K562 (cell line): Measurements from ENCODE around the gene RTF1. TPM values are rescaled to one million over a fixed set of nuclear protein-coding genes. Genes with fewer than 3 reads are reported as not detected.

ENCODE experiments used
- ATAC-seq: fragments of 200-7000 bp; cut with Tn5 transposase; 3 replicates; pipeline ENCODE4 v1.9.1; 2020; ENCODE audit warnings: moderate library complexity
- BruUV-seq: library from RNA; stranded (reverse); fragments of 400-500 nt; replicated peaks from 2 replicates; lab custom pipeline; 2021; lab: Mats Ljungman, UMichigan
- CTCF ChIA-PET: fragments of 300-600 bp; formaldehyde crosslinking; extraction: SDS; loops from one replicate; lab custom pipeline; 2021; ENCODE audit warnings: low intra/inter-chr PET ratio; lab: Yijun Ruan, JAX
- POLR2A ChIA-PET: fragments of 300-600, 350-650 bp; sonication (Branson Sonifier 250); formaldehyde crosslinking; extraction: SDS; loops from one replicate; lab custom pipeline; 2021; ENCODE audit warnings: antibody characterized with exemption, inconsistent platforms; lab: Yijun Ruan, JAX
- DNase-seq, 4 experiments: peaks; one replicate each; pipeline versions ENCODE4 v3.0.0 to v3.0.0-alpha.2; 2011 to 2018; ENCODE audit warnings: low spot score in 3 of 4, mixed read lengths in 3 of 4; ENCODE audit errors: extremely low read depth in 1 of 4
- FAIRE-seq: peaks from 2 replicates; lab custom pipeline; 2011; peaks lifted over from hg19 to GRCh38; lab: Jason Lieb, UNC
- H2AFZ ChIP-seq: 2 replicates; pipeline ENCODE4 v1.6.0; 2011; ENCODE audit warnings: low read depth, low read length, control low read depth, inconsistent platforms
- H3K27ac ChIP-seq: fragments of 200-600 bp; 3 replicates; pipeline ENCODE4 v1.8.0; 2011; ENCODE audit warnings: low read depth, mild to moderate bottlenecking, control low read depth, inconsistent platforms, low read length, moderate library complexity, mixed read lengths; ENCODE audit errors: extremely low read depth
- H3K27me3 ChIP-seq, 2 experiments: fragments of 300-600 bp in 1 of 2; 2 replicates in 1 of 2; 3 replicates in 1 of 2; pipeline versions ENCODE4 v1.6.0 to v1.8.0; 2011; ENCODE audit warnings: inconsistent platforms in 2 of 2, low read length in 2 of 2, mild to moderate bottlenecking in 1 of 2, mixed read lengths in 1 of 2, moderate library complexity in 1 of 2; ENCODE audit not compliant: control insufficient read depth in 2 of 2, insufficient read depth in 2 of 2
- H3K36me3 ChIP-seq: fragments of 300-600 bp; 3 replicates; pipeline ENCODE4 v1.8.0; 2011; ENCODE audit warnings: mild to moderate bottlenecking, low read length, inconsistent platforms; ENCODE audit not compliant: control insufficient read depth, insufficient read depth
- H3K4me1 ChIP-seq, 2 experiments: fragments of 200-600 bp in 1 of 2; replicated peaks in 1 of 2; 2 replicates in 1 of 2; 3 replicates in 1 of 2; pipeline versions ENCODE4 v1.5.1 to v1.8.0; 2011; ENCODE audit warnings: inconsistent platforms in 2 of 2, low read length in 2 of 2, mild to moderate bottlenecking in 1 of 2, mixed read lengths in 1 of 2, moderate library complexity in 1 of 2; ENCODE audit not compliant: control insufficient read depth in 2 of 2, insufficient read depth in 2 of 2
- H3K4me2 ChIP-seq: 2 replicates; pipeline ENCODE4 v1.6.1; 2011; ENCODE audit warnings: low read length, control low read depth, inconsistent platforms, mixed read lengths; ENCODE audit not compliant: insufficient read depth
- H3K4me3 ChIP-seq: fragments of 200-600 bp; sonication (generic), shearing (Covaris generic); 2 replicates; pipeline ENCODE4 v1.5.1; 2016; ENCODE audit warnings: control low read depth, inconsistent platforms
- H3K79me2 ChIP-seq: fragments of 200-600 bp; 3 replicates; pipeline ENCODE4 v1.8.0; 2011; ENCODE audit warnings: low read length, inconsistent platforms; ENCODE audit not compliant: control insufficient read depth, insufficient read depth
- H3K9ac ChIP-seq, 2 experiments: 2 replicates each; pipeline versions ENCODE4 v1.6.0 to v1.6.1; 2011; ENCODE audit warnings: low read depth in 2 of 2, low read length in 2 of 2, control low read depth in 1 of 2, inconsistent platforms in 1 of 2, mild to moderate bottlenecking in 1 of 2, mixed read lengths in 1 of 2; ENCODE audit not compliant: insufficient read depth in 1 of 2
- H3K9me1 ChIP-seq: one replicate; pipeline ENCODE4 v1.6.0; 2011; ENCODE audit warnings: inconsistent platforms, mild to moderate bottlenecking, low read length, moderate library complexity; ENCODE audit not compliant: control insufficient read depth, insufficient read depth
- H3K9me3 ChIP-seq: replicated peaks from 2 replicates; pipeline ENCODE4 v1.5.1; 2011; ENCODE audit warnings: low read depth, low read length, inconsistent platforms; ENCODE audit not compliant: control insufficient read depth, insufficient read depth
- H4K20me1 ChIP-seq: replicated peaks from 2 replicates; pipeline ENCODE4 v1.6.1; 2011; ENCODE audit warnings: low read length, inconsistent platforms, mixed read lengths; ENCODE audit not compliant: control insufficient read depth, insufficient read depth
- ARID4B ChIP-seq: sonication (generic); formaldehyde crosslinking; IDR thresholded peaks from 2 replicates; pipeline ENCODE4 v1.8.0; 2022; ENCODE audit warnings: mild to moderate bottlenecking, missing genetic modification reagents
- CBX2 ChIP-seq: fragments of 200-600 bp; sonication (generic); IDR thresholded peaks from one replicate; pipeline ENCODE4 v1.6.1; 2012; ENCODE audit warnings: mild to moderate bottlenecking, low read length, inconsistent platforms; ENCODE audit not compliant: insufficient read depth, poor library complexity, severe bottlenecking
- NRF1 ChIP-seq, 2 experiments: fragments of 450-650 bp; IDR thresholded peaks in 1 of 2; conservative IDR thresholded peaks in 1 of 2; 2 replicates each; pipeline ENCODE4 v1.6.1; 2014; ENCODE audit warnings: mild to moderate bottlenecking in 2 of 2
- SETDB1 ChIP-seq: IDR thresholded peaks from one replicate; pipeline ENCODE4 v1.6.1; 2012; ENCODE audit warnings: low read length, control low read depth, inconsistent platforms
- TFAP4 ChIP-seq: sonication (generic); formaldehyde crosslinking; IDR thresholded peaks from 2 replicates; pipeline ENCODE4 v1.8.0; 2022; ENCODE audit warnings: missing genetic modification reagents, mild to moderate bottlenecking, moderate library complexity, borderline replicate concordance
- ZBTB5 ChIP-seq: fragments of 450-650 bp; IDR thresholded peaks from 2 replicates; pipeline ENCODE4 v1.6.1; 2017; ENCODE audit warnings: antibody characterized with exemption
- ZBTB7A ChIP-seq: IDR thresholded peaks from 2 replicates; pipeline ENCODE4 v1.6.1; 2011; ENCODE audit warnings: low read depth, mild to moderate bottlenecking, low read length, moderate library complexity, borderline replicate concordance; ENCODE audit not compliant: control insufficient read depth
- ZNF583 ChIP-seq: fragments of 250-450 bp; sonication (Bioruptor Pico); IDR thresholded peaks from 2 replicates; pipeline ENCODE4 v1.4.0; 2020
- ZNF592 ChIP-seq: fragments of 450-650 bp; IDR thresholded peaks from 2 replicates; pipeline ENCODE4 v1.6.1; 2017; ENCODE audit warnings: antibody characterized with exemption, mild to moderate bottlenecking
- ZZZ3 ChIP-seq: fragments of 450-650 bp; IDR thresholded peaks from 2 replicates; pipeline ENCODE4 v1.6.1; 2016; ENCODE audit warnings: antibody characterized with exemption, mild to moderate bottlenecking, moderate library complexity
- WGBS: fragments of 100-300 bp; shearing (Covaris generic); methylation state at CpG from one replicate; pipeline ENCODE4 v1.1.6; 2016; ENCODE audit warnings: low coverage, mixed read lengths; ENCODE audit not compliant: insufficient coverage; ENCODE audit errors: missing lambda C conversion rate; 5-methylcytosine and 5-hydroxymethylcytosine counted together
- in situ Hi-C: fragments of 300-500 bp; cut with MboI; formaldehyde crosslinking; loops from 4 replicates; pipeline ENCODE4 v1.15.0; 2018; ENCODE audit warnings: inconsistent platforms, mixed read lengths
- intact Hi-C: fragments of 100-400 bp; cut with micrococcal nuclease; formaldehyde crosslinking; loops from 2 replicates; pipeline ENCODE4 v1.14.2; 2022
- polyA plus RNA-seq, 8 experiments: library from polyadenylated mRNA; depleted of rRNA in 4 of 8; stranded (reverse) in 5 of 8; unstranded in 3 of 8; fragments of >200 nt; fragmentation: Nextera tagmentation in 2 of 8; fragmentation: Illumina TruSeq in 1 of 8; extraction: Ambion mirVana in 2 of 8; extraction: Trizol in 1 of 8; gene quantifications; 2 replicates each; pipeline versions ENCODE4 v1.2.1 to v1.2.3, GENCODE V29; 2011 to 2014; ENCODE audit warnings: inconsistent platforms in 1 of 8, missing spikeins in 1 of 8
- total RNA-seq, 7 experiments: library from RNA; depleted of rRNA in 6 of 7; stranded (reverse); fragments of >200 nt in 6 of 7; fragmentation: Illumina TruSeq in 2 of 7; extraction: Trizol in 2 of 7; gene quantifications; 2 replicates each; pipeline versions ENCODE4 v1.2.1 to v1.2.3, GENCODE V29; 2011 to 2021; ENCODE audit warnings: low replicate concordance in 1 of 7

Gene RTF1
- total and polyA plus RNA-seq, 9 of the 15 experiments (the other 6 are each of a cell fraction or from before 2014, with no cell fraction given), result 7.6 to 69.5 (median 31.5) TPM

- ATAC-seq (no peak), FAIRE-seq (no peak), DNase-seq (no peak)
- BruUV-seq, result no TSS peak
- in situ Hi-C loops, result loop anchor here (25.0 kb wide), 1 partner anchor 346 kb away; no protein-coding TSS in a partner anchor
- H3K9ac ChIP-seq, result no peak overlapping the region
- intact Hi-C loops, result loop anchor here (2.0 to 10.0 kb wide), 4 partner anchors 90 to 436 kb away; partner anchors contain the start of gene MGA
- 59% methylated on average over 3 of the region's 3 CpGs for WGBS
- peaks cover 82% of the 10 kb centered on the region for H3K36me3 ChIP-seq
- CTCF ChIA-PET, result interaction anchor here (0.7 to 2.0 kb wide), 5 partner anchors 345 to 666 kb away, joined by 3 to 17 read pairs (median 5); no protein-coding TSS in a partner anchor
- H3K4me2 ChIP-seq, result no peak overlapping the region
- H3K9me1 ChIP-seq, result no peaks in the 10 kb centered on the region
- no peaks in the 10 kb centered on the region for H3K4me1 ChIP-seq
- no peak overlapping the region for H2AFZ ChIP-seq
- no peaks in the 10 kb centered on the region for H3K79me2 ChIP-seq
- no peaks in the 10 kb centered on the region for H3K27me3 ChIP-seq
- H4K20me1 ChIP-seq, result no peaks in the 10 kb centered on the region
- H3K4me3 ChIP-seq, result no peak overlapping the region
- H3K27ac ChIP-seq, result no peak overlapping the region
- POLR2A ChIA-PET, result interaction anchor here (0.7 to 1.9 kb wide), 6 partner anchors 8 to 344 kb away, joined by 3 to 7 read pairs (median 4); partner anchors contain the start of gene RPAP1
- no peaks in the 10 kb centered on the region for H3K9me3 ChIP-seq
- TF ChIP-seq ZZZ3 (no peak), ARID4B (CRISPR knock-in tag) (no peak), ZBTB5 (no peak), ZNF583 (CRISPR knock-in tag) (no peak), TFAP4 (CRISPR knock-in tag) (no peak), NRF1 (conservative IDR thresholded peaks at IDR 0.05 in 1 of 2, IDR thresholded peaks at IDR 0.05 in 1 of 2) (no peak), ZBTB7A (no peak), CBX2 (no peak), ZNF592 (no peak), SETDB1 (no peak)
Observed at GRCh38 chr15:41466711-41467110, 49.8 kb downstream of the RTF1 start.
